Ovary (tissue), 3 donors: ENCODE measurements around the gene ZNF609.

Source experiments
- EP300 ChIP-seq: sonication (generic); formaldehyde crosslinking; IDR thresholded peaks from one replicate; pipeline ENCODE4 v1.6.1; 2017; ENCODE audit warnings: antibody characterized with exemption
- POLR2A ChIP-seq: fragments of 450-650 bp; IDR thresholded peaks from one replicate; pipeline ENCODE4 v1.6.1; 2017; ENCODE audit warnings: antibody characterized with exemption, mild to moderate bottlenecking, moderate library complexity
- TF ChIP-seq, protein P1 (sequence below), 3 donors: fragments of 450-650 bp in 2 of 3; fragments of 200-600 bp in 1 of 3; IDR thresholded peaks; one replicate each; pipeline versions ENCODE4 v1.5.1 to v1.8.0; 2016 to 2022; ENCODE audit warnings: antibody characterized with exemption in 3 of 3, mild to moderate bottlenecking in 1 of 3
- donor health status: DM: no; HTN: no; CAD: no.

DNA sequence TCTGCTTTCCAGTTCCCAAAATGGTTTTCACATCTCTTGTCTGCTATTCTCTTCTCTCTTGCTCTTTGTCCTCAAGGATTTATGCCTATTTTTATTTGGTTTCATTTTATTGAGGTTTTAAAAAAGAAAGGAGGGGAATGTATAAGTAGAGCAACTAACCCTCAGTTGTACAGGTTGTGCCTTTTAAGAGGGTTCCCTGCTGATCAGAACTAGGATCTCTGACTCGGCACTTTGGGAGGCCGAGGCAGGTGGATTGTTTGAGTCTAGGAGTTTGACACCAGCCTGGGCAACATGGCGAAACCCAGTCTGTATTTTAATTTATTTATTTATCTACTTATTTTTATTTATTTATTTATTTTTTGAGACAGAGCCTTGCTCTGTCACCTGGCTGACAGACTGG, 123.6 kb downstream of the ZNF609 start:
- TF ChIP-seq, protein P1, sequence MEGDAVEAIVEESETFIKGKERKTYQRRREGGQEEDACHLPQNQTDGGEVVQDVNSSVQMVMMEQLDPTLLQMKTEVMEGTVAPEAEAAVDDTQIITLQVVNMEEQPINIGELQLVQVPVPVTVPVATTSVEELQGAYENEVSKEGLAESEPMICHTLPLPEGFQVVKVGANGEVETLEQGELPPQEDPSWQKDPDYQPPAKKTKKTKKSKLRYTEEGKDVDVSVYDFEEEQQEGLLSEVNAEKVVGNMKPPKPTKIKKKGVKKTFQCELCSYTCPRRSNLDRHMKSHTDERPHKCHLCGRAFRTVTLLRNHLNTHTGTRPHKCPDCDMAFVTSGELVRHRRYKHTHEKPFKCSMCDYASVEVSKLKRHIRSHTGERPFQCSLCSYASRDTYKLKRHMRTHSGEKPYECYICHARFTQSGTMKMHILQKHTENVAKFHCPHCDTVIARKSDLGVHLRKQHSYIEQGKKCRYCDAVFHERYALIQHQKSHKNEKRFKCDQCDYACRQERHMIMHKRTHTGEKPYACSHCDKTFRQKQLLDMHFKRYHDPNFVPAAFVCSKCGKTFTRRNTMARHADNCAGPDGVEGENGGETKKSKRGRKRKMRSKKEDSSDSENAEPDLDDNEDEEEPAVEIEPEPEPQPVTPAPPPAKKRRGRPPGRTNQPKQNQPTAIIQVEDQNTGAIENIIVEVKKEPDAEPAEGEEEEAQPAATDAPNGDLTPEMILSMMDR (IDR thresholded peaks at IDR 0.05): no peak
- TF ChIP-seq EP300 (no peak), POLR2A (no peak)
